D721Med (cell line): ENCODE measurements around the gene DTX3.
"Not testable (repeated sequence)": the region's sequence is repeated elsewhere in the genome, so short reads cannot be mapped to it uniquely, and the experiment has no call there.

ENCODE experiments used
- DNase-seq: peaks from one replicate; pipeline ENCODE4 v3.0.0; 2011; ENCODE audit warnings: low spot score; ENCODE audit not compliant: insufficient read length
- FAIRE-seq: peaks from 2 replicates; lab custom pipeline; 2011; peaks lifted over from hg19 to GRCh38; lab: Jason Lieb, UNC
- TF ChIP-seq, protein P1 (sequence below): IDR thresholded peaks from 2 replicates; pipeline ENCODE4 v1.5.1; 2012; ENCODE audit warnings: mild to moderate bottlenecking, control low read depth; ENCODE audit not compliant: insufficient read depth; ENCODE audit errors: missing control alignments

The DTX3 gene

DNA sequence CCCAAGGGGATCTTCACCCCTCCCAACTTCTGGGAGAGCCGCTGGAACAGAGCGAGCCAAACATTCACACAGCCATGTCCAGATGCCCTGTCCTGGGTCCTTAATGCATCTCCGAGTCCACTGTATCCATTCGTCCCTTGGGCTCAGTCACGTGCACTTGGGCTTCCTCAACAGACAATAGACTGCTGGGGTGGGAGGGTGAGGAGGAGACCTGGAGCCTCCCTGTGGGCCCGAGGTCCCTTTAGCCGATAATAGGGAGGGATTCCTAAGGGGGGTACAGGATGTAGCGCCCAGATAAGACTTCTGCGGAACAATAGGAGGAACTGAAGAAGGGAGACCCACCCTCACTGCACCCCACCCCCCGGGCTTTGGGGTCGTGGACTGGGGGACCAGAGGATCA is 13.3 kb downstream of the DTX3 start:
- DNase-seq (no peak), FAIRE-seq (no peak)
- TF ChIP-seq, protein P1, sequence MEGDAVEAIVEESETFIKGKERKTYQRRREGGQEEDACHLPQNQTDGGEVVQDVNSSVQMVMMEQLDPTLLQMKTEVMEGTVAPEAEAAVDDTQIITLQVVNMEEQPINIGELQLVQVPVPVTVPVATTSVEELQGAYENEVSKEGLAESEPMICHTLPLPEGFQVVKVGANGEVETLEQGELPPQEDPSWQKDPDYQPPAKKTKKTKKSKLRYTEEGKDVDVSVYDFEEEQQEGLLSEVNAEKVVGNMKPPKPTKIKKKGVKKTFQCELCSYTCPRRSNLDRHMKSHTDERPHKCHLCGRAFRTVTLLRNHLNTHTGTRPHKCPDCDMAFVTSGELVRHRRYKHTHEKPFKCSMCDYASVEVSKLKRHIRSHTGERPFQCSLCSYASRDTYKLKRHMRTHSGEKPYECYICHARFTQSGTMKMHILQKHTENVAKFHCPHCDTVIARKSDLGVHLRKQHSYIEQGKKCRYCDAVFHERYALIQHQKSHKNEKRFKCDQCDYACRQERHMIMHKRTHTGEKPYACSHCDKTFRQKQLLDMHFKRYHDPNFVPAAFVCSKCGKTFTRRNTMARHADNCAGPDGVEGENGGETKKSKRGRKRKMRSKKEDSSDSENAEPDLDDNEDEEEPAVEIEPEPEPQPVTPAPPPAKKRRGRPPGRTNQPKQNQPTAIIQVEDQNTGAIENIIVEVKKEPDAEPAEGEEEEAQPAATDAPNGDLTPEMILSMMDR, result no peak

DNA sequence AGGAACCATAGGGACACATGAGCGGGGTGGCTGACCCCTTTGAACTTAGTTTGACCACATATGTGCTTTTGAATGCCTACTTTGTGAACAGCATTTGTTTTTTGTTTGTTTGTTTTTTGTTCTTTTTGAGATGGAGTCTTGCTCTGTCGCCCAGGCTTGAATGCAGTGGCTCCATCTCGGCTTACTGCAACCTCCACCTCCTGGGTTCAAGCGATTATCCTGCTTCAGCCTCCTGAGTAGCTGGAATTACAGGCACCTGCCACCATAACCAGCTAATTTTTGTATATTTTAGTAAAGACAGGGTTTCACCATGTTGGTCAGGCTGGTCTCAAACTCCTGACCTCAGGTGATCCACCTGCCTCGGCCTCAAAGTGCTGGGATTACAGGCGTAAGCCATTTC is 13.8 kb downstream of the DTX3 start:
- not testable (repeated sequence) for DNase-seq, FAIRE-seq

DNA sequence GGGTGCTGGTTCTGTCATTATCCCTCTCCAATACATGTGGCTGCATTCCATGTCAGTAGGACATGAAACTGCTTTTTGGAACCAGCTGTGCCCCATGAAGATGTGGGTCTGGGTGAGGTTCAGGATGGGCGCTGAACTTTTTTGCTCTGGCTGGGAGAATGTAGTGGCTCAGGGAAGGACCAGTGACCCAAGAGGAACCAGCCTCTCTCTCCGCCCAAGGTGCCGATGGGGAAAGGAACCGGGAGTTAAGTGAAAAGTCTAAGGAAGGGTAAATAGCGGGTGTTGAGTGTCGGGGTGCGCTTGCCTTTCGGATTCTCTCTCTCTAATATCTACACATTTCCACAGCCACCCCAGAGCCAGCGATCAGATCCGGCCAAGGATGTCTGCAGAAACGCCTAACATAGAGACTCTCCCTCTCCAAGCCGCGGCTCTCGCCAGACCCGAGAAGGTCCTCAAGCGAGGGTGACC is 14.4 kb downstream of the DTX3 start:
- FAIRE-seq (no peak), DNase-seq (no peak)
- TF ChIP-seq, protein P1, result no peak

DNA sequence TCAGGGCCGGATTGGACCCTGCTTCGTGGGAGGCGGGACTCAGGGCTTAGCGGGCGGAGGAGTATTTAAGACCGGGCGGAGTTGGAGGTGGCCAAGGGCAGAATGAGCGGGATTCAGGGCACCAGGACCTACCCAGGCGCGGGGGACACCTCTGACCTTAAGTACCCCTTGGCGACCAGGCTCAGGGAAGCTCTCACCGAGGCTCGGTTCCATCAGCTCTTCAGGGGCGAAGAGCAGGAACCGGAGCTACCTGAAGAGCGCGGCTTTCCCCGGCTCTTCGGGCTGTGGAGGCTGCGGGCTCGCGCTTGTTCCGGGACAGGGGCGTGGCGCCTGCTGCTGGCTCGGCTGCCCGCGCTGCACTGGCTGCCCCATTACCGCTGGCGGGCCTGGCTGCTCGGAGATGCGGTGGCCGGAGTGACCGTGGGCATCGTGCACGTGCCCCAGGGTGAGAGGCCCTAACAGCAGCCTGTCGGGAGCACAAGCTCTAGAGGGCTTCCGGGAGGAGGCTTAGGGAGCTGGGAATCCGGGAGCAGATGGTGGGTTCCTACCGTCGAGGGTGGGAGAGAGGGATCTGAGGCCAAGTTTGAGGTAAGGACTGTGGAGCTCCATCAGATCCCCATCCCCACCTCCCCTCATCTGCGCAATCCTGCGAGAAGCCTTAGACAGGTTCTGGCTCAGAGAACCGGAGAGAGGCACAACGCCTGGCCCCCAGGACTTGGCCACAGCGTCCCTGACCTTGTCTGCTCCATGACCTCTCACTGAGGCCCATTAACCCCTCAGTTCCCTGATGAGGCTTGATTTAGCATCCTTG is 15.0 kb downstream of the DTX3 start:
- no peak for FAIRE-seq
- TF ChIP-seq, protein P1, result no peak
- DNase-seq, result no peak

DNA sequence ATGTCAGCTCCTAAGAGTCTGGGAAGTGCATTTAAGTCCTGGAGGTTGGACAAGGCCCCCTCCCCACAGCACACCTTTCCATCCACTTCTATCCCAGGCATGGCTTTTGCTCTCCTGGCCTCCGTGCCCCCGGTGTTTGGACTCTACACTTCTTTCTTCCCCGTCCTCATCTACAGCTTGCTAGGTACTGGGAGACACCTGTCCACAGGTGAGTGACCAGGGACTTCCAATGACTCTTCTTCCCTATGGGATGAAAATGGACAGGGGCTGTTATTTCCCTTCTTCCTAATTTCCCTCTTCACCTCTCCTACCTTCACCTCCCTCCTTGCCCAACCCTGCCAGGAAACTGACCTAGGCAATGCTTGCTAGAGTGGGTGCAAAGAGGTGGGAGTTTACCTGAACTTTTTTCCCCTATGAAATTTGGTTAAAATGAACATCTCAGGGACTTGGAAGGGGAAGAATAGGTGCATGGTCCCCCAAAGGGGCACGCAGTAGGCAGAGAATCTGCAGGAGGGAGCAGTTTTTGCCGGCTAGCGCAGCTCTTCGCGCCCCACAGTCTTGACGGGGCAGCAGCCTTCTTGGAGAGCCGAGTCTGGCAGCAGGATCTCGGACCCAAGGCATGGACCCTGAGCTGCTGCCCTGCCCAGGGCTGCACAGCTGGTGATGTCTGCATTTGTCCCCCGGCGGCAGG is 15.8 kb downstream of the DTX3 start:
- no peak for FAIRE-seq
- DNase-seq, result no peak
- TF ChIP-seq, protein P1, result no peak

DNA sequence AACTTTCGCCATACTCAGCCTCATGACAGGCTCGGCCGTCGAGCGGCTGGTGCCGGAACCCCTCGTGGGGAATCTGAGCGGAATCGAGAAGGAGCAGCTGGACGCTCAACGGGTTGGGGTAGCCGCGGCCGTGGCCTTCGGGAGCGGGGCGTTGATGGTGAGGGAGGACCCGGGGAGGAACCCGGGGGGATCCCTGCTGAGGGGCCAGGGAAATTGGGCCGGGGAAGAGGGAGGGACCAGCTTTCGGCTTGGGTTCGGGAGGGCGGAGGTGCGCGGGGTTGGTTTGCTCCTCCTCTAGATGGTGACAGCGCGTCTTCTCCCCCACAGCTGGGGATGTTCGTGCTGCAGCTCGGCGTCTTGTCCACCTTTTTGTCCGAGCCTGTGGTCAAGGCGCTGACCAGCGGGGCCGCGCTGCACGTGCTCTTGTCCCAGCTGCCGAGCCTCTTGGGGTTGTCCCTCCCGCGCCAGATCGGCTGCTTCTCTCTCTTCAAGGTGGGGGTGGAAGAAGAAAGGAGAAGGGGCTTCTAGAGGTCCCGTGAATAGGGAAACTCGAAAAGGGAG is 16.4 kb downstream of the DTX3 start:
- no peak for DNase-seq
- TF ChIP-seq, protein P1, result no peak
- no peak for FAIRE-seq

DNA sequence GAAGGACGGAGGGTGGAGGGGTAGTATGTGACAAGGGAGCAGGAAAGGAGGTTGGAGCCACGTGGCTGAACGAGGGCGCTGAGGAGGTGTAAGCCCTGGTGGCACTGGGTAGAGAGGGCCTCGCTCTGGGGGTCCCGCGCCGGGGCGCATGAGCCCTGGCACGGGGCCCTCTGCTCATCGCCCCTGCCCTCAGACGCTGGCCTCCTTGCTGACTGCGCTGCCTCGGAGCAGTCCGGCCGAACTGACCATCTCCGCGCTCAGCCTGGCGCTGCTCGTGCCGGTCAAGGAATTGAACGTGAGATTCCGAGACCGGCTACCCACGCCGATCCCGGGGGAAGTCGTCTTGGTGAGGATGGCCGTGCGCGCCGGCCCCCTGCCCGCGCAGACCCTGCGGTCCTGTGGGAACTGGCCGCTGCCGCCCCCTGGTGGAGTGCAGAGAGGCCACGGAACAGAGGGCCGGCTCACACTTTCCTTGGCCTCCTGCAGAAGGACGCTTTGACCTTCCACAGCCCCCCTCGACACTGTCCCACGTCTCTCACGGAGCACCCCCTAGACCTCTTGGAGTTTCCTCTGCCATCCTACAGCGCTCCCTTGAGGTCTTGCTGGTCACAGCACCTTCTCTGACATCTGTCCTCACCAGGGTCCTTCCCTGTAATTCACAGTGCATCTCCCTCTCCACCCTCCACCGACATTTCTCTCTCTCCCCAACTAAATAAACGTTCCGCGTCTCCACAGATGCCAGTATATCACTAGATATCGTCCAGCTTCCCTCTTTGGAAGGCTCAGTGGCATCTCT is 17.1 kb downstream of the DTX3 start:
- TF ChIP-seq, protein P1, result peak; percentile 72
- no peak for FAIRE-seq
- DNase-seq, result peak; percentile 87
